Panc1 (cell line): ENCODE results near the gene RABEP1. TPM values are rescaled to one million over a fixed set of nuclear protein-coding genes. Genes with fewer than 3 reads are reported as not detected.

ENCODE experiments used
- ATAC-seq: fragments of 200-7000 bp; cut with Tn5 transposase; 2 replicates; pipeline ENCODE4 v1.9.1; 2020; ENCODE audit warnings: mild to moderate bottlenecking, moderate library complexity
- BruUV-seq: library from RNA; stranded (reverse); fragments of 400-500 nt; replicated peaks from 2 replicates; lab custom pipeline; 2021; lab: Mats Ljungman, UMichigan
- CTCF ChIA-PET: fragments of 300-600 bp; sonication (Branson Sonifier 250); formaldehyde crosslinking; loops from one replicate; lab custom pipeline; 2022; ENCODE audit warnings: antibody characterized with exemption; lab: Charles Lee
- POLR2A ChIA-PET: fragments of 300-600 bp; sonication (Branson Sonifier 250); formaldehyde crosslinking; loops from one replicate; lab custom pipeline; 2022; ENCODE audit warnings: antibody characterized with exemption; lab: Charles Lee
- DNase-seq: peaks from one replicate; pipeline ENCODE4 v3.0.0-alpha.2; 2010; ENCODE audit warnings: low read depth, low spot score
- H3K27ac ChIP-seq: 2 replicates; pipeline ENCODE4 v1.5.1; 2011; ENCODE audit warnings: mild to moderate bottlenecking, low read length, inconsistent platforms
- H3K27me3 ChIP-seq: fragments of 200-500 bp; sonication (Bioruptor generic); 2 replicates; pipeline ENCODE4 v1.6.0; 2014; ENCODE audit warnings: low read length, inconsistent platforms; ENCODE audit not compliant: control insufficient read depth, insufficient read depth
- H3K36me3 ChIP-seq: fragments of 200-500 bp; sonication (Bioruptor generic); 2 replicates; pipeline ENCODE4 v1.5.1; 2014; ENCODE audit warnings: inconsistent platforms, mild to moderate bottlenecking, low read length, moderate library complexity; ENCODE audit not compliant: control insufficient read depth, insufficient read depth
- H3K4me1 ChIP-seq: 2 replicates; pipeline ENCODE4 v1.5.1; 2011; ENCODE audit warnings: inconsistent platforms, mild to moderate bottlenecking, low read length, moderate library complexity; ENCODE audit not compliant: control insufficient read depth, insufficient read depth
- H3K4me3 ChIP-seq, 2 experiments: 2 replicates each; pipeline ENCODE4 v1.5.1; 2011 to 2012; ENCODE audit warnings: low read depth in 2 of 2, low read length in 2 of 2, mild to moderate bottlenecking in 2 of 2, inconsistent platforms in 1 of 2, moderate library complexity in 1 of 2
- H3K9me3 ChIP-seq: fragments of 200-500 bp; sonication (Bioruptor generic); 2 replicates; pipeline ENCODE4 v1.5.1; 2014; ENCODE audit warnings: low read depth, mild to moderate bottlenecking, inconsistent platforms, low read length, moderate library complexity; ENCODE audit not compliant: control insufficient read depth, insufficient read depth
- POLR2AphosphoS5 ChIP-seq: IDR thresholded peaks from 2 replicates; pipeline ENCODE4 v1.6.1; 2012; ENCODE audit warnings: mild to moderate bottlenecking, low read depth, low read length, moderate library complexity
- REST ChIP-seq, 2 experiments: IDR thresholded peaks; 2 replicates each; pipeline ENCODE4 v1.6.1; 2011 to 2012; ENCODE audit warnings: low read depth in 2 of 2, control low read depth in 1 of 2, low read length in 1 of 2, mild to moderate bottlenecking in 1 of 2, moderate library complexity in 1 of 2; ENCODE audit not compliant: insufficient read depth in 1 of 2
- TCF7L2 ChIP-seq: IDR thresholded peaks from 2 replicates; pipeline ENCODE4 v1.6.1; 2011; ENCODE audit warnings: mild to moderate bottlenecking, low read depth, low read length, inconsistent platforms
- in situ Hi-C: cut with HindIII; loops from 2 replicates; pipeline ENCODE4 v1.10.0; 2016; ENCODE audit warnings: low sequenced_read_pairs, low pct_unique_long_range_greater_than_20kb
- intact Hi-C: fragments of 100-400 bp; cut with micrococcal nuclease; formaldehyde crosslinking; loops from one replicate; pipeline ENCODE4 v1.10.0; 2022; ENCODE audit not compliant: unreplicated experiment
- total RNA-seq: library from RNA; stranded (reverse); gene quantifications from one replicate; pipeline ENCODE4 v1.2.1, GENCODE V29; 2021; ENCODE audit not compliant: unreplicated experiment

Gene RABEP1
- total RNA-seq, 1 experiment from 2014 or later, result 28.2 TPM

- Histone ChIP-seq H3K4me1 (no peaks in the 10 kb centered on the region), H3K4me3 (no peak overlapping the region), H3K9me3 (no peaks in the 10 kb centered on the region), H3K27me3 (no peaks in the 10 kb centered on the region), H3K27ac (no peak overlapping the region), H3K36me3 (peaks cover 31% of the 10 kb centered on the region)
- TF ChIP-seq REST (IDR thresholded peaks at IDR 0.05; ENCODE audit: insufficient read depth in 1 of 2, low read depth in 2 of 2, low read length in 1 of 2), result no peak
- peak; percentile 27; the same call in 1 of the 2 replicates for TF ChIP-seq POLR2AphosphoS5
- no TSS peak for BruUV-seq
- ATAC-seq (no peak), DNase-seq (no peak)
- in situ Hi-C loops, result no loop called here
- ChIA-PET POLR2A (interaction anchor here (0.6 kb wide), 3 partner anchors 11 to 178 kb away, joined by 3 to 8 read pairs (median 3); partner anchors contain the start of gene DERL2), CTCF (no interaction called here)
- intact Hi-C loops, result no loop called here
Measured at GRCh38 chr17:5431949-5432556, 150.0 kb downstream of the RABEP1 start.

GRCh38 chr17:5434984-5435383 lies 152.9 kb downstream of the RABEP1 start:
- in situ Hi-C loops, result no loop called here
- DNase-seq (no peak), ATAC-seq (no peak)
- Histone ChIP-seq H3K36me3 (peaks cover 35% of the 10 kb centered on the region), H3K27ac (no peak overlapping the region), H3K4me1 (peaks cover 5% of the 10 kb centered on the region; the same call in 1 of the 2 replicates), H3K27me3 (no peaks in the 10 kb centered on the region), H3K9me3 (no peaks in the 10 kb centered on the region), H3K4me3 (no peak overlapping the region)
- intact Hi-C loops, result no loop called here
- no TSS peak for BruUV-seq
- CTCF ChIA-PET, result no interaction called here
- POLR2A ChIA-PET, result interaction anchor here (0.7 kb wide), 1 partner anchor 29 kb away, joined by 8 read pairs; no protein-coding TSS in a partner anchor
- no peak for TF ChIP-seq TCF7L2

Other genes with a start within 250 kb of the RABEP1 start
- gene SLC52A1, start 246.9 kb upstream of the RABEP1 start, total RNA-seq, result 0.54 TPM
- not detected for gene ZFP3, start 203.8 kb upstream of the RABEP1 start, total RNA-seq
- 8.7 TPM for gene ZNF232, start 170.4 kb upstream of the RABEP1 start, total RNA-seq
- gene USP6, start 166.3 kb upstream of the RABEP1 start, total RNA-seq, result 0.08 TPM
- gene ZNF594, start 90.4 kb upstream of the RABEP1 start, total RNA-seq, result 5.6 TPM
- not detected for gene SCIMP, start 47.4 kb upstream of the RABEP1 start, total RNA-seq
- 50.5 TPM for gene NUP88, start 137.4 kb downstream of the RABEP1 start, total RNA-seq
- 36.7 TPM for gene RPAIN, start 137.9 kb downstream of the RABEP1 start, total RNA-seq
- 225 TPM for gene C1QBP, start 156.9 kb downstream of the RABEP1 start, total RNA-seq
- 31.0 TPM for gene DHX33, start 186.7 kb downstream of the RABEP1 start, total RNA-seq
- 59.7 TPM for gene DERL2, start 203.9 kb downstream of the RABEP1 start, total RNA-seq
- 11.5 TPM for gene MIS12, start 204.3 kb downstream of the RABEP1 start, total RNA-seq